Measurements from ENCODE around the gene PBX3.

GRCh38 chr9:125990793-125991220 is 243.6 kb downstream of the PBX3 start:
- no peak for TF ChIP-seq CTCF (IDR thresholded peaks at IDR 0.05; ENCODE audit: low read depth, low read length, poor library complexity, severe bottlenecking)
- no peak for TF ChIP-seq EZH2phosphoT487 (IDR thresholded peaks at IDR 0.05; ENCODE audit: borderline replicate concordance, low read length)
